Mesendoderm (in vitro differentiated cells): Measurements from ENCODE around the gene HMOX1.
"Not testable (repeated sequence)": the region's sequence is repeated elsewhere in the genome, so short reads cannot be mapped to it uniquely, and the experiment has no call there.

Experiments
- DNase-seq: peaks from one replicate; pipeline ENCODE4 v3.0.0; 2013
- H2AK5ac ChIP-seq: 2 replicates; pipeline ENCODE4 v1.6.1; 2013; ENCODE audit warnings: low read length, inconsistent platforms
- H2BK120ac ChIP-seq: 2 replicates; pipeline ENCODE4 v1.6.1; 2013; ENCODE audit warnings: low read depth, mild to moderate bottlenecking, low read length, moderate library complexity, mixed read lengths
- H2BK15ac ChIP-seq: replicated peaks from 2 replicates; pipeline ENCODE4 v1.6.1; 2013; ENCODE audit warnings: low read depth, mild to moderate bottlenecking, moderate library complexity
- H2BK5ac ChIP-seq: 2 replicates; pipeline ENCODE4 v1.6.1; 2013; ENCODE audit warnings: low read length, inconsistent platforms
- H3K18ac ChIP-seq: 2 replicates; pipeline ENCODE4 v1.6.1; 2013; ENCODE audit warnings: mild to moderate bottlenecking, low read length, mixed read lengths
- H3K23ac ChIP-seq: one replicate; pipeline ENCODE4 v1.6.1; 2013; ENCODE audit warnings: low read length
- H3K27ac ChIP-seq: 2 replicates; pipeline ENCODE4 v1.5.1; 2013; ENCODE audit warnings: low read depth, mild to moderate bottlenecking, inconsistent platforms, low read length, moderate library complexity
- H3K27me3 ChIP-seq: 2 replicates; pipeline ENCODE4 v1.6.1; 2013; ENCODE audit warnings: low read length, control low read depth, mild to moderate bottlenecking, inconsistent platforms; ENCODE audit not compliant: insufficient read depth, poor library complexity
- H3K36me3 ChIP-seq: 2 replicates; pipeline ENCODE4 v1.6.1; 2013; ENCODE audit warnings: low read length, inconsistent platforms; ENCODE audit not compliant: control insufficient read depth, insufficient read depth
- H3K4ac ChIP-seq: one replicate; pipeline ENCODE4 v1.6.1; 2013; ENCODE audit warnings: low read depth, mild to moderate bottlenecking, low read length, moderate library complexity
- H3K4me1 ChIP-seq: 2 replicates; pipeline ENCODE4 v1.6.1; 2013; ENCODE audit warnings: low read depth, low read length, inconsistent platforms; ENCODE audit not compliant: control insufficient read depth
- H3K4me2 ChIP-seq: 2 replicates; pipeline ENCODE4 v1.6.1; 2013; ENCODE audit warnings: low read length
- H3K4me3 ChIP-seq: 2 replicates; pipeline ENCODE4 v1.5.1; 2013; ENCODE audit warnings: mild to moderate bottlenecking, low read length
- H3K56ac ChIP-seq: one replicate; pipeline ENCODE4 v1.6.1; 2013; ENCODE audit warnings: low read length
- H3K79me1 ChIP-seq: 2 replicates; pipeline ENCODE4 v1.6.1; 2013; ENCODE audit warnings: low read length, inconsistent platforms
- H3K79me2 ChIP-seq: 2 replicates; pipeline ENCODE4 v1.6.1; 2013; ENCODE audit warnings: mild to moderate bottlenecking, low read length; ENCODE audit not compliant: control insufficient read depth, insufficient read depth
- H3K9ac ChIP-seq: 2 replicates; pipeline ENCODE4 v1.6.1; 2013; ENCODE audit warnings: low read length, inconsistent platforms
- H4K5ac ChIP-seq: one replicate; pipeline ENCODE4 v1.6.1; 2013; ENCODE audit warnings: low read length
- H4K8ac ChIP-seq: one replicate; pipeline ENCODE4 v1.6.1; 2013; ENCODE audit warnings: low read depth, mild to moderate bottlenecking, control low read depth, low read length, moderate library complexity
- WGBS: extraction: QIAGEN DNeasy Blood & Tissue Kit; methylation state at CpG from one replicate; pipeline ENCODE4 v1.1.7; 2013; ENCODE audit warnings: low lambda C conversion rate, missing lambda C conversion rate; ENCODE audit not compliant: insufficient coverage; ENCODE audit errors: extremely low coverage; 5-methylcytosine and 5-hydroxymethylcytosine counted together

HMOX1 gene

DNA sequence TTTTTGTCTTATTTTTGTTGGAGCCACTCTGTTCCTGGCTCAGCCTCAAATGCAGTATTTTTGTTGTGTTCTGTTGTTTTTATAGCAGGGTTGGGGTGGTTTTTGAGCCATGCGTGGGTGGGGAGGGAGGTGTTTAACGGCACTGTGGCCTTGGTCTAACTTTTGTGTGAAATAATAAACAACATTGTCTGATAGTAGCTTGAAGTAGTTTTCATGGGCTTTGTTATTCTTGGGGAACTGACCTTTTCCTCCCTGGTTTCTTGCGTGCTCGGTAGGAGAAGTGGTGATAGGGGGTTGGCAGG, 13.1 kb downstream of the HMOX1 start:
- H3K9ac ChIP-seq, result no peak overlapping the region
- no peaks in the 10 kb centered on the region for H3K4me1 ChIP-seq
- H2BK5ac ChIP-seq, result no peak overlapping the region
- no peak overlapping the region for H3K27ac ChIP-seq
- no peaks in the 10 kb centered on the region for H3K27me3 ChIP-seq
- H3K79me1 ChIP-seq, result no peaks in the 10 kb centered on the region
- no peak for DNase-seq
- no peak overlapping the region for H3K4me2 ChIP-seq
- no peak overlapping the region for H3K23ac ChIP-seq
- no peaks in the 10 kb centered on the region for H3K36me3 ChIP-seq
- H3K56ac ChIP-seq, result no peak overlapping the region
- H4K5ac ChIP-seq, result no peak overlapping the region
- H3K18ac ChIP-seq, result no peak overlapping the region
- no peaks in the 10 kb centered on the region for H3K79me2 ChIP-seq
- no peak overlapping the region for H2BK120ac ChIP-seq
- no peak overlapping the region for H3K4me3 ChIP-seq
- H2AK5ac ChIP-seq, result no peak overlapping the region
- no peak overlapping the region for H2BK15ac ChIP-seq
- no peak overlapping the region for H3K4ac ChIP-seq
- no CpG with 5 or more reads among the region's 4 CpGs for WGBS
- H4K8ac ChIP-seq, result no peak overlapping the region

DNA sequence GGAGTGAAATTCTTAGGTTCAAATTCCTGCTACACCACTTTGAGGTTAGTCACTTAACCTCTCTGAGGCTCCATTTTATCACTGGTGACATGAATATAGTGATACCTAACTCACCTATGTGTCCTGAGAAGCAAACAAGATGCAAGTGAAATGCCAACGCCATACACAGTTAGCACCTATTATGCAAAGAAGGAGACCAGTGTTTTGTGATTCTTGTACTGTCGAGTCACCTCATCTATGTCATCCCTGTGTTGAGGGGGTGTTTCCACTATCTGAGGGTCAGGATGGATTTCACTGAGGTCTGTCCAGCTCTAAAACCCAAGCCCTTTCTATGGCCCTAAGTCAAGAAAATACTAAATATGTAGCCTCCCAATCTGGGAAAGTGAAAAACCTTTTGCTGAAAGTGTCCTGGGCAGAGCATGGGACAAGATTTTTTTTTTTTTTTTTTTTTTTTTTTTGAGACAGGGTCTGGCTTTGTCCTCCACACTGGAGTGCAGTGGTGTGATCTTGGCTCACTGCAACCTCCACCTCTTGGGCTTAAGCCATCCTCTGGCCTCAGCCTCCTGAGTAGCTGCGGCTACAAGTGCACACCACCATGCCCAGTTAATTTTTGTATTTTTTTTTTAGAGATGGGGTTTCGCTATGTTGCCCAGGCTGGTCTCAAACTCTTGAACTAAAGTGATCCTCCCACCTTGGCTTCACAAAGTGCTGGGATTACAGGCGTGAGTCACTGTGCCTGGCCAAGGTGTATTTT, 14.1 kb downstream of the HMOX1 start:
- Histone ChIP-seq H3K4me3 (no peak overlapping the region), H4K5ac (no peak overlapping the region), H3K79me2 (no peaks in the 10 kb centered on the region), H3K79me1 (no peaks in the 10 kb centered on the region), H3K56ac (no peak overlapping the region), H3K27me3 (no peaks in the 10 kb centered on the region), H3K36me3 (no peaks in the 10 kb centered on the region), H2BK120ac (no peak overlapping the region), H3K4ac (no peak overlapping the region), H3K9ac (no peak overlapping the region), H2AK5ac (no peak overlapping the region), H3K4me1 (peaks cover 2% of the 10 kb centered on the region), H3K27ac (no peak overlapping the region), H3K4me2 (no peak overlapping the region), H2BK5ac (no peak overlapping the region), H3K23ac (no peak overlapping the region), H4K8ac (no peak overlapping the region), H2BK15ac (no peak overlapping the region), H3K18ac (no peak overlapping the region)
- no CpG with 5 or more reads among the region's 5 CpGs for WGBS
- DNase-seq, result no peak

DNA sequence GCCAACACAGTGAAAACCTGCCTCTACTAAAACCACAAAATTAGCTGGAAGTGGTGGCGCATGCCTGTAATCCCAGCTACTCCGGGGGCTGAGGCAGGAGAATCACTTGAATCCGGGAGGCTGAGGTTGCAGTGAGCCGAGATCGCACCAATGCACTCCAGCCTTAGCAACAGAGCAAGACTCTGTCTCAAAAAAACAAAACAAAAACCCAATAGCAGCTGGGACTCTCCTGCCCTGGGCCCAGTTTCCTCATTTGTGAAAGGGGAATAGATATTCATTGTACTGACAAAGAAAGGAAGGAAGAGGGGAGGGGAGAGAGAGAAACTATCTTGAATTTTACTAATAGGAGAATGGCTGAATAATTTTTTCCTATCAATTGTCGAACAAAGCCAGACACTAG, 15.7 kb downstream of the HMOX1 start:
- not testable (repeated sequence) for H3K23ac ChIP-seq, H2BK120ac ChIP-seq, H3K79me1 ChIP-seq, H3K4ac ChIP-seq, H2BK15ac ChIP-seq, H3K36me3 ChIP-seq, H4K5ac ChIP-seq, H3K56ac ChIP-seq, H2BK5ac ChIP-seq, DNase-seq, H4K8ac ChIP-seq, H3K27me3 ChIP-seq, H2AK5ac ChIP-seq, H3K4me3 ChIP-seq, H3K4me2 ChIP-seq, H3K9ac ChIP-seq, H3K27ac ChIP-seq, H3K18ac ChIP-seq, H3K4me1 ChIP-seq
- H3K79me2 ChIP-seq, result peaks cover 14% of the 10 kb centered on the region
- whole genome bisulfite sequencing, result no CpG with 5 or more reads among the region's 6 CpGs

DNA sequence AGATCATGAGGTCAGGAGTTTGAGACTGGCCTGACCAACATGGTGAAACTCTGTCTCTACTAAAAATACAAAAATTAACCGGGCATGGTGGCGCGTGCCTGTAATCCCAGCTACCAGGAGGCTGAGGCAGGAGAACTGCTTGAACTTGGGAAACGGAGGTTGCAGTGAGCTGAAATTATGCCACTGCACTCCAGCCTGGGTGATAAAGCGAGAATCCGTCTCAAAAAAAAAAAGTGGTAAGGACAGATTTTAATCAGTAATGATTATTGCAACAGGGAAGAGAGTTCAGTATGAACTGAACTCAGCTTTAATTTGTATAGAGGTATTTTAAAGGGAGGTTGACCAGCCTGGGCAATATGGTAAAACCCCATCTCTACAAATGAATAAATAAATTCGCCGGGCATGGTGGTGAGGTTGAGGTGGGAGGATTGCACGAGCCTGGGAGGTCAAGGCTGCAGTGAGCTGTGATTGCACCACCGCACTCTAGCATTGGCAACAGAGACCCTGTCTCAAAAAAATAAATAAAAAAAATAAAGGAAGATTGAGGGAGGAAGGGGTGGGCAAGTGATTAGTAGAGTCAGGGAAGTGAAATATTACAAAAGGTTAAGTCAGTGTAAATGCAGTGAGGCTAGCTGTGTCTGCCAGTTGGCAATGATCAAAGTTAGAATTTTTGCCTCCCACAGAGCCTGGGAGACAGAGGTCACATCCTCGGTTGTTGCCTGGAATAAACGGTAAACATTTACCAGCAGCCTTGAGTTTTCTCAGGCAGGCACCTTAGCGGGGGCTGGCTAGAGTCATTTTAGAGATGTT, 16.4 kb downstream of the HMOX1 start:
- H3K36me3 ChIP-seq, result no peaks in the 10 kb centered on the region

DNA sequence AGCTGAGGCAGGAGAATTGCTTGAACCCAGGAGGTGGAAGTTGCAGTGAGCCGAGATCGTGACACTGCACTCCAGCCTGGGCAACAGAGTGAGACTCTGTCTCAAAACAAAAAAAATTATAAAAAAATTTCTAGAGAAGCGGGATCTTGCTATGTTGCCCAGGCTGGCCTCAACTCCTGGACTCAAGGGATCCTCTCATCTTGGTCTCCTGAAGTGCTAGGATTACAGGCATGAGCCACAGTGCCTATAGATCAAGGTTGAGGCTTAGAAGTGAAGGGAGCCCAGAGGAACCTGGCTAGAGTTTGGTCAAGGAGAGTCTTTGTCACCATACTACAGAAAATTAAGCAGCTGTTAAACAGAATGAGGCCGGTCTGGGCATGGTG, 17.7 kb downstream of the HMOX1 start:
- Histone ChIP-seq H3K18ac (no peak overlapping the region), H3K79me2 (peaks cover 30% of the 10 kb centered on the region), H3K36me3 (peaks cover 8% of the 10 kb centered on the region), H3K27me3 (no peaks in the 10 kb centered on the region), H3K79me1 (peaks cover 8% of the 10 kb centered on the region), H3K23ac (no peak overlapping the region), H3K4ac (no peak overlapping the region), H3K9ac (no peak overlapping the region), H2BK5ac (no peak overlapping the region), H2BK120ac (no peak overlapping the region), H3K4me1 (peaks cover 5% of the 10 kb centered on the region), H4K8ac (no peak overlapping the region), H4K5ac (no peak overlapping the region), H2BK15ac (no peak overlapping the region), H3K4me2 (no peak overlapping the region), H3K4me3 (no peak overlapping the region), H2AK5ac (no peak overlapping the region), H3K27ac (no peak overlapping the region), H3K56ac (no peak overlapping the region)
- DNase-seq, result no peak
- WGBS, result no CpG with 5 or more reads among the region's 4 CpGs

More for the DNA sequence above, 16.4 kb downstream of the HMOX1 start:
- H3K4ac ChIP-seq, result no peak overlapping the region
- peak overlapping the region; percentile 64 for H3K56ac ChIP-seq
- H3K79me2 ChIP-seq, result peaks cover 19% of the 10 kb centered on the region
- no peak overlapping the region for H4K5ac ChIP-seq
- no CpG with 5 or more reads among the region's 13 CpGs for WGBS
- no peak overlapping the region for H3K27ac ChIP-seq
- no peak overlapping the region for H2BK5ac ChIP-seq
- no peak overlapping the region for H3K23ac ChIP-seq
- H2BK120ac ChIP-seq, result no peak overlapping the region
- H3K9ac ChIP-seq, result no peak overlapping the region
- H2AK5ac ChIP-seq, result no peak overlapping the region
- no peaks in the 10 kb centered on the region for H3K79me1 ChIP-seq
- no peak overlapping the region for H3K4me2 ChIP-seq
- no peak overlapping the region for H3K4me3 ChIP-seq
- H3K4me1 ChIP-seq, result peaks cover 2% of the 10 kb centered on the region
- H3K27me3 ChIP-seq, result no peaks in the 10 kb centered on the region
- no peak overlapping the region for H2BK15ac ChIP-seq
- H3K18ac ChIP-seq, result no peak overlapping the region
- peak; percentile 58 for DNase-seq
- H4K8ac ChIP-seq, result no peak overlapping the region
